T-helper 2 cell (primary cell): Measurements from ENCODE around the gene PDZD2.

Experiments
- DNase-seq, 5 experiments: peaks; one replicate each; pipeline versions ENCODE4 v3.0.0 to v3.0.0-alpha.2; 2012 to 2022

PDZD2 gene

DNA sequence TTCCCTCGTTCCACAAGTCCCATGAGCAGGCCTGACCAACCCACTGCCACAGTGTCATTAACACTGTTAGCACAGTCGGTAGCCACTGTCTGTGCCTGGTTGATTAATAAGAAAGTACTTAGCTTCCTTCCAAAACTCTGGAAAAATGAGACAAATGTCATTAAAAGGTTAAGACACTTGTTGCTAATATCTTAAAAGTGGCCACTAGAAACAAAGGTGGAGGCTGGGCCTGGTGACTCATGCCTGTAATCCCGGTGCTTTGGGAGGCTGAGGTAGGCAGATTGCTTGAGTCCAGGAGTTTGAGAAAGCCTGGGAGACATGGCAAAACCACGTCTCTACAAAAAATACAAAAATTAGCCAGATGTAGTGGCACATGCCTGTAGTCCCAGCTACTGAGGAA is 194.0 kb downstream of the PDZD2 start:
- DNase-seq: no peak

- no peak for DNase-seq
Measured at GRCh38 chr5:31833710-31834109, 194.8 kb downstream of the PDZD2 start.

DNA sequence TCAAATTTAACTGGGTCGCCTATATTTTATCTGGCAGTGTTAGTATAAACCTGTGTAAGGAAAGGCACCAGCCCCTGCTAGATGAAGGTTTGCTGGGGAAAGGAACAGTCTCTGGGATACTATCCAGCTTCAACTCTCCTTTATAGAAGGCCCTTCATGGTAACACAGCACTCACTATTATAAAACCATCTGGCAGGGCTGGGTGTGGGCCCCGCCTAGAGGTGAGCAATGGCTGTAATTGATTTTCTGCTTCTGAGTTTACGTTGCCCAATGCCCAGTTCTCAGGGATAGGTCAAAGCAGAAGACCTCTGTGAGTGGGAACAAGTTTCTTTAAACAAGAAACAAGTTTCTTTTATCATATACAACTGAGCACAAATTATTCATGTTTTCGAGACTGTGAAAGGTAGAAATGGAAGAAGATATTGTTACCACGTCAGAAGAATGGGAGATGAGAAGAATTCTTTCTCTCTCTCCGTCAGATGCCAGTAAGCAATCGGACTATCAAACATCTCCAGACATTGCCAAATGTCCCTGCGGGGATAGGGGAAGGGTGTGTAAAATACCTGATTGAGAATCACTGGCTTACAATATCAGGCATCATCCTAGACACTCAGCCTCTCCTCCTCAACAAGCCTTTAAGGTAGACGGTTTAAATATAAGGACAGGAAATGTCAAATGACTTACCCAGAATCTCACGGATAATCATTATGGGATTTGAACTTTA is 205.9 kb downstream of the PDZD2 start:
- DNase-seq: no peak

- no peak for DNase-seq
Measured at GRCh38 chr5:31845361-31845760, 206.4 kb downstream of the PDZD2 start.

GRCh38 chr5:31846934-31847333 is 208.0 kb downstream of the PDZD2 start:
- DNase-seq: no peak

DNA sequence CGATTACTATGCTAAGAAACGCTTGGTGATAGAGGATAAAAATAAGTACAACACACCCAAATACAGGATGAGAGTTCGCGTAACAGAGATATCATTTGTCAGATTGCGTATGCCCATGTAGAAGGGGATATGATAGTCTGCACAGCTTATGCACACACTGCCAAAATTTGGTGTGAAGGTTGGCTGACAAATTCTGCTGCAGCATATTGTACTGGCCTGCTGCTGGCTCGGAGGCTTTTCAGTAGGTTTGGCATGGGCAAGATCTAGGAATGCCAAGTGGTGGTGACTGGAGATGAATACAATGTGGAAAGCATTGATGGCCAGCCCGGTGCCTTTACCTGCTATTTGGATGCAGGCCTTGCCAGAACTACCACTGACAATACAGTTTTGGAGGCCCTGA is 208.4 kb downstream of the PDZD2 start:
- DNase-seq: no peak

DNA sequence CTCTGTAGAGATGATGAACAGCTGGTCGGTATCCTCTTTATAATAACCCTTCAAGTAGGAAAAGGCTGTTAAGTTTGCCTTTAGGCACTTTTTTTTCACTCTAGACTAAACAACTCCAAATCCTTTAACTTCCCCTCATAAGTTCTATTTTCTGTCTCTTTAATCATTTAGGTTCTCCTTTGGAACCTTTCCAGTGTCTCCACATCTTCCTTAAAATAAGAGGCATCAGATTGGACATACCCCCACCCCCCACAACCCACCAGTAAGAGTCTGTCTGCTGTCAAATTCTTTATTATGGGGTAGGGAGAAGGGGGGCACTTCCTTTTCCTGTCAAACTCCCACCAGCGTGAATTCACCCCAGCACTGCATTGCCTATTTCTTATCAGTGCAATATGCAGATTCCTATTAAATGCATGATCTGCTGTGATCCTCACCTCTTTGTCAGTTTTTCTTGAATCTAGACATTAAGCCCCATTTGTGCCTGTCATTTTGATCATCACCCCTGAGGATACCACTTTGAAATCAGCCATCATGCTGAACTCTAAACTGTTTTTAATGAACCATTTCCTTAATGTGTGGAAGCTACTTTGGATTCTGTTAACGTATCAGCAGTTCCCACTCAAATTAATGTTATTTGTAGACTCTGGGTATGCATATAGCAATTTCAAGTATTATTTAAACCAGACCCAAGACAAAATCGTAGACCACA is 212.2 kb downstream of the PDZD2 start:
- no peak for DNase-seq

DNA sequence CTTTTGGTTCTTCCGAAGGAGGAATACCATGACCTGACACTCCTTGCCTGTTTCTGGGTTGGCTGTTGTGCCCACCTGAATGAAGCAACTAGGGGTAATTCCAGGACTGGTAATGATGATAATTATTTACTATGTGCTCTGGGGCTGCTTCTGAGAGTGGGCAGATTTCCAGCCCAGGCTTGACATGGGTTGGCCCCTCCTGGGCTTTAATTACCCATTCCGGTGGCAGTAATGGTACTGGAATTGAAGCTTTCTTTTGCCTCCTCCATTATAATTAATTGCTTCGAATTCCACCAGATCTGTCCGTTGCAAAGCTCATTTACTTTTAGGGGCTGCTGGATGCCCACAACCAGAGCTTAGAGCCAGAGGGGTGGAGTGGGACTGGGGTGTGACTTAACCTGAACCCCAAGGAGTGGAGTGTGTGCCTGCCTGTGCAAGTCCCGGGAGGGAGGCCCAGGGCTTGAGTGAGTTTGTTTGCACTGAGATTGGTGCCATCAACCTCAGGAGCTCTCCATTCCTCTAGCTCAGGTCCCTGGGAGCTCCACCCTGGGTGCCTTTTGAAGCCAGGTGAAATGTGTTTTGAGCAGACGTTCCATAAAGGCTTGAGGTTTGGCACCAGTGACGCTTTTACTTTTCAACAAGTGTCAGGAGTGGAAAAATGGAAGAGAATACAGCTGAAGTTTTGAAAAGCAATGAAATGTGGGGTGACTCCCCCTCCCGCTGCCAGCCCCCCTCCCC is 214.6 kb downstream of the PDZD2 start:
- no peak for DNase-seq

- no peak for DNase-seq
Measured at GRCh38 chr5:31854181-31855133, 215.5 kb downstream of the PDZD2 start.

DNA sequence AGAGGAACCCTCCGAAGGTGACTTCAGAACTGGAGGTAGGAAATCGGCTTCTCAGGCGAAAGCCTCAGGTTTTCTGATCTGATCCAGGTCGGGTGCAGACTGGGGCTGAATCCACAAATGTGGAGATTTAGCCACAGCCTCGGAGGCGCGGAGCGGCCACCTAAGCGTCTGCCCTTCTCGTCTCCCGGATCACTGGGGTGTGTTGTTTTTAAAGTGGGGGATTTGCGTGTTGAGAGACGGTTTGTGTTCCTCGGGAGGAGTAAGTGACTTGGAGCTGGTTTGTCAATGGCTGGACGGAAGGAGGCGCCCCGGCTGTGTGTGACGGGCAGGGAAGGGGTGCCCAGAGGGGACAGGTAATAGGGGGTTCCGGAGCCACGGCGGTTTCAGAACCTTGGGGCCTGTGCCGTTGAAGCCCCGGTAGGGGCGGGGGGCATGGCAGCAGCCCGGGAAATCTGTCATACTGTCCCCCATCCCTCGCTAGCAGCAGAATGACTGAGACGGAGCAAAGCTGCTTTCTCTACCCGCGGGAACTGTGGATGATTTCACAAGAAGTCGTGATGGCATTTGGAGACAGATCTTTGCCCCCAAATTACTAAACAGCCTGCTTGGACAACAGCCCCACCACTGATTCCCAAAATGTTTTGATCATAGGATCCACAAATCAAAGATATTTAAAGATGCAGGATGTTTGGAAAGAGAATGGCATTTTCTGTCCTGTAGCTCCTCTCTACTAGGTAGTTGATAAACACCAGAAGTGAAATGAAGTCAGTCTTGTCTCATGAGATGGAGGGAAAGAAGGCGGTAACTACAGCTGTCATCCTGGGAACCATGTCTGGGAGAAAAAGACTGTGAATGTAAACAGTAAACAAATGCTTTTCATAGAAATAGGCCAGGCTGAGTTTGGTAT is 216.5 kb downstream of the PDZD2 start:
- DNase-seq: no peak

GRCh38 chr5:31859096-31859495 is 220.2 kb downstream of the PDZD2 start:
- no peak for DNase-seq

DNA sequence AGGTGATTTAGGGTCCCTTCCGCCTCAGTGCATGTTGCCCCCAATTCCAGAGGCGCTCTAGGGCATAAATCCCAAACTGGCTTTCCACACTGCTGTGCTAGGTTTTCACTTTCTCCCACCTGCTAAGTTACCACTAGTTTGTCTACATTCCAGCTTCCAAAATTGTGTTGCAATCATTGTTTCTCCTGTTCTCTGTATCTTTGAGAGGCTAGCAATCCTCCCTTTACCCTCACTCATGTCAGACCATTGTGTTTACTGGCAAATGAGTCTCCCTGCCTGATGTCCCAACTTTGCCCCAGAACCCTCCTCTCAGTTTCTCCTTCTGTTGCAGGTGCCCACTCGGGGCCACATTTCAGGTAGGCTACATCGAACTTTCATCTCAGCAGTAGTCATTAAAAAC is 221.3 kb downstream of the PDZD2 start:
- DNase-seq: no peak

GRCh38 chr5:31860726-31861433 is 221.9 kb downstream of the PDZD2 start:
- DNase-seq: no peak

- DNase-seq: no peak
Measured at GRCh38 chr5:31861601-31862000, 222.7 kb downstream of the PDZD2 start.

- DNase-seq: no peak
Measured at GRCh38 chr5:31863991-31864411, 225.1 kb downstream of the PDZD2 start.

- DNase-seq: no peak
Measured at GRCh38 chr5:31866166-31866565, 227.2 kb downstream of the PDZD2 start.

GRCh38 chr5:31867219-31867618 is 228.3 kb downstream of the PDZD2 start:
- DNase-seq: no peak

- no peak for DNase-seq
Measured at GRCh38 chr5:31880449-31880848, 241.5 kb downstream of the PDZD2 start.

- no peak for DNase-seq
Measured at GRCh38 chr5:31884896-31885295, 246.0 kb downstream of the PDZD2 start.

- DNase-seq: no peak
Measured at GRCh38 chr5:31886206-31886605, 247.3 kb downstream of the PDZD2 start.

DNA sequence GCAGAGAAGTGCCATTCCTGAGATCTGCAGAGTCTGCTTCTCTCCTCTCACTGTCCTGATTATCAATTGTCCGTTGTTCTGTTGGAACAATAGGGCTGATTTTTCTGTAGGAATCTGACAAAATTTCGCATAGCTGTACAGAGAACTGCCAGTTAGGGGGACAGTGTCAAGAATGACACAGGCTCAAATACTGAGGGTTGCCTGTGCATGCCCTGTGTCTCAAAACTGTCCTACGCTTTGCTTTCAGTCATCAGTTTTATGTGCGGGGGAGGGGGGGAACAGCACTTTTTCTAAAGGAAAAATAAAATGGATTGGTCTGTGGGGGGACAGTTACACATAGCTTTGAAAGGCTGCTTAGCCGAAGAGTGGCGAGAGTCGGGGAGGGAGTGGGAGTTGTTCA is 248.6 kb downstream of the PDZD2 start:
- DNase-seq: no peak
